ENCODE measurements around the gene CFAP61.

CFAP61 gene

GRCh38 chr20:20188647-20189046 lies 136.3 kb downstream of the CFAP61 start:
- DNase-seq, result no peak

- DNase-seq, result no peak
These were observed 140.0 kb downstream of the CFAP61 start for GRCh38 chr20:20192366-20192765.

GRCh38 chr20:20195021-20195705 lies 142.8 kb downstream of the CFAP61 start:
- DNase-seq, result no peak

- no peak for DNase-seq
These were observed 144.3 kb downstream of the CFAP61 start for GRCh38 chr20:20196610-20197009.

- no peak for DNase-seq
These were observed 145.7 kb downstream of the CFAP61 start for GRCh38 chr20:20198011-20198410.

GRCh38 chr20:20199361-20200160 lies 147.2 kb downstream of the CFAP61 start:
- no peak for DNase-seq

- no peak for DNase-seq
These were observed 148.8 kb downstream of the CFAP61 start for GRCh38 chr20:20201124-20201523.

- DNase-seq, result no peak
These were observed 149.3 kb downstream of the CFAP61 start for GRCh38 chr20:20201639-20202038.

GRCh38 chr20:20202768-20203167 lies 150.4 kb downstream of the CFAP61 start:
- DNase-seq, result no peak

GRCh38 chr20:20203784-20204183 lies 151.5 kb downstream of the CFAP61 start:
- no peak for DNase-seq

- DNase-seq, result no peak
These were observed 151.9 kb downstream of the CFAP61 start for GRCh38 chr20:20204256-20204655.

- DNase-seq, result no peak
These were observed 153.0 kb downstream of the CFAP61 start for GRCh38 chr20:20205141-20205861.

GRCh38 chr20:20205862-20206236 lies 153.5 kb downstream of the CFAP61 start:
- no peak for DNase-seq

GRCh38 chr20:20206788-20207187 lies 154.5 kb downstream of the CFAP61 start:
- no peak for DNase-seq

- no peak for DNase-seq
These were observed 155.0 kb downstream of the CFAP61 start for GRCh38 chr20:20207291-20207690.

GRCh38 chr20:20207872-20208271 lies 155.5 kb downstream of the CFAP61 start:
- DNase-seq, result no peak

- no peak for DNase-seq
These were observed 157.4 kb downstream of the CFAP61 start for GRCh38 chr20:20209684-20210083.

GRCh38 chr20:20210327-20210726 lies 158.0 kb downstream of the CFAP61 start:
- DNase-seq, result no peak

GRCh38 chr20:20210943-20211273 lies 158.6 kb downstream of the CFAP61 start:
- no peak for DNase-seq

GRCh38 chr20:20211274-20211987 lies 159.1 kb downstream of the CFAP61 start:
- no peak for DNase-seq

- no peak for DNase-seq
These were observed 159.7 kb downstream of the CFAP61 start for GRCh38 chr20:20211988-20212518.

GRCh38 chr20:20212675-20213096 lies 160.4 kb downstream of the CFAP61 start:
- DNase-seq, result no peak

- no peak for DNase-seq
These were observed 161.3 kb downstream of the CFAP61 start for GRCh38 chr20:20213526-20214121.

All from activated CD4-positive, alpha-beta T cell treated with anti-CD3 and anti-CD28 coated beads, Interleukin-2, amount 50 U/mL, for 1 hour (primary cell).